ENCODE data around the gene SLC38A9.
"Not testable (repeated sequence)": the region's sequence is repeated elsewhere in the genome, so short reads cannot be mapped to it uniquely, and the experiment has no call there.

The SLC38A9 gene

GRCh38 chr5:55613112-55613868 lies 98.8 kb downstream of the SLC38A9 start:
- Mint-ChIP-seq H3K4me3 (no peak overlapping the region), H3K36me3 (ENCODE audit: low read depth) (no peaks in the 10 kb centered on the region), H3K9me3 (peaks cover 9% of the 10 kb centered on the region), H3K27ac (no peak overlapping the region), H3K4me1 (peaks cover 7% of the 10 kb centered on the region), H3K27me3 (ENCODE audit: low read depth, poor library complexity) (peaks cover 6% of the 10 kb centered on the region)
- DNase-seq, result no peak
- TF ChIP-seq CTCF (IDR thresholded peaks at IDR 0.05), result no peak

GRCh38 chr5:55610542-55610941 lies 101.6 kb downstream of the SLC38A9 start:
- H3K27ac Mint-ChIP-seq, result no peak overlapping the region
- H3K36me3 Mint-ChIP-seq (ENCODE audit: low read depth), result no peaks in the 10 kb centered on the region
- no peak for DNase-seq
- H3K27me3 Mint-ChIP-seq (ENCODE audit: low read depth, poor library complexity), result peaks cover 3% of the 10 kb centered on the region
- no peak overlapping the region for H3K4me3 Mint-ChIP-seq
- peaks cover 9% of the 10 kb centered on the region for H3K9me3 Mint-ChIP-seq
- TF ChIP-seq CTCF (IDR thresholded peaks at IDR 0.05), result no peak
- no peaks in the 10 kb centered on the region for H3K4me1 Mint-ChIP-seq

DNA sequence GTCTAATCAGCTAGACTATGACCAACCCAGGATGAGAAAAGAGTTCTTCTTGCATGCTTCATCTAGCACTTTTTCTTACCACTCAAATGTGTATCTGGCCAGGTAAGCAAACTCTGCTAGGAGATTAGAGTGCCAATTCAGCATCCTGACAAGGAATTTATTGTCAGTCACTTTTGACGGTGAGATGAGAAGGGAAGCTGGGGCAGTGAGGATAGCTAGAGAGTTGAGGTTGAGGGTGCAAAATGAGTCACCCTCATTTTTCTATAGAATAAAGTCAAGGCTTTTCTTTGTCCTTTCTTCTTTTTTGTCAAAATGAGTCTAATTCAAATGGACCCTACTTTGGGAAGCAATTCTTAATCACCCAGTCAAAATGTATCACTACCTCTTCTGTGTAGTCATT lies 102.7 kb downstream of the SLC38A9 start:
- no peak for TF ChIP-seq CTCF (IDR thresholded peaks at IDR 0.05)
- no peaks in the 10 kb centered on the region for H3K36me3 Mint-ChIP-seq (ENCODE audit: low read depth)
- DNase-seq, result no peak
- peaks cover 3% of the 10 kb centered on the region for H3K4me1 Mint-ChIP-seq
- H3K9me3 Mint-ChIP-seq, result peaks cover 7% of the 10 kb centered on the region
- no peak overlapping the region for H3K27ac Mint-ChIP-seq
- peaks cover 3% of the 10 kb centered on the region for H3K27me3 Mint-ChIP-seq (ENCODE audit: low read depth, poor library complexity)
- H3K4me3 Mint-ChIP-seq, result no peak overlapping the region

GRCh38 chr5:55608595-55609349 lies 103.4 kb downstream of the SLC38A9 start:
- no peak for DNase-seq
- Mint-ChIP-seq H3K4me3 (no peak overlapping the region), H3K4me1 (peaks cover 10% of the 10 kb centered on the region), H3K36me3 (ENCODE audit: low read depth) (no peaks in the 10 kb centered on the region), H3K27me3 (ENCODE audit: low read depth, poor library complexity) (peaks cover 3% of the 10 kb centered on the region), H3K27ac (no peak overlapping the region), H3K9me3 (peaks cover under 1% of the 10 kb centered on the region)
- TF ChIP-seq CTCF (IDR thresholded peaks at IDR 0.05), result no peak

DNA sequence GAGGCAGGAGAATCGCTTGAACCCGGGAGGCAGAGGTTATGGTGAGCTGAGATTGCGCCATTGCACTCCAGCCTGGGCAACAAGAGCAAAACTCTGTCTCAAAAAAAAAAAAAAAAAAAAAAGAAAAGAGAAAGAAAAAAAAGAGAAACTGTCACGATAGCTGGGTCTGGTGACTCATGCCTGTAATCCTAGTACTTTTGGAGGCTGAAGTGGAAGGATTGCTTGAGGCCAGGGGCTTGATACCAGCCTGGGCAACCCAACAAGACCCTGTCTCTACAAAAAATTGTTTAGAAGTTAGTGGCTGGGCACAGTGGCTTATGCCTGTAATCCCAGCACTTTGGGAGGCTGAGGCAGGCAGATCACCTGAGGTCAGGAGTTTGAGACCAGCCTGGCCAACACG lies 104.8 kb downstream of the SLC38A9 start:
- H3K36me3 Mint-ChIP-seq (ENCODE audit: low read depth); H3K9me3 Mint-ChIP-seq; DNase-seq; H3K4me3 Mint-ChIP-seq; H3K27me3 Mint-ChIP-seq (ENCODE audit: low read depth, poor library complexity); H3K27ac Mint-ChIP-seq: not testable (repeated sequence)
- peaks cover 24% of the 10 kb centered on the region for H3K4me1 Mint-ChIP-seq

- Mint-ChIP-seq H3K9me3 (no peaks in the 10 kb centered on the region), H3K36me3 (ENCODE audit: low read depth) (no peaks in the 10 kb centered on the region), H3K4me1 (peaks cover 50% of the 10 kb centered on the region), H3K27ac (peak overlapping the region; percentile 7), H3K27me3 (ENCODE audit: low read depth, poor library complexity) (no peaks in the 10 kb centered on the region), H3K4me3 (no peak overlapping the region)
- DNase-seq, result no peak
- TF ChIP-seq CTCF (IDR thresholded peaks at IDR 0.05), result no peak
Observed at GRCh38 chr5:55604611-55605067, 107.5 kb downstream of the SLC38A9 start.

Measured in nephron progenitor cell (in vitro differentiated cells).